Lung (tissue), 12 donors: ENCODE data around the gene BMI1. TPM values are rescaled to one million over a fixed set of nuclear protein-coding genes. Genes with fewer than 3 reads are reported as not detected.
A peak's percentile ranks its signal among the peaks of the same experiment; 100 is the strongest.

ENCODE experiments used
- ATAC-seq: fragments of 200-7000 bp; cut with Tn5 transposase; one replicate; pipeline ENCODE4 v1.9.1; 2020; ENCODE audit warnings: moderate number of reproducible peaks; ENCODE audit not compliant: insufficient read depth, low FRiP score
- DNase-seq, 3 donors: peaks; one replicate each; pipeline ENCODE4 v3.0.0-alpha.2; 2013 to 2017
- H3K27ac ChIP-seq, 2 donors: one replicate each; pipeline ENCODE4 v1.5.1; 2013; ENCODE audit warnings: mild to moderate bottlenecking in 2 of 2, moderate library complexity in 2 of 2, control low read depth in 1 of 2, inconsistent platforms in 1 of 2, low read depth in 1 of 2, low read length in 1 of 2
- H3K27me3 ChIP-seq, 3 donors: one replicate each; pipeline ENCODE4 v1.5.1; 2013; ENCODE audit warnings: low read length in 2 of 3; ENCODE audit not compliant: control insufficient read depth in 3 of 3, insufficient read depth in 3 of 3
- H3K36me3 ChIP-seq, 4 donors: one replicate each; pipeline ENCODE4 v1.5.1; 2013; ENCODE audit warnings: low read length in 4 of 4, mild to moderate bottlenecking in 1 of 4, moderate library complexity in 1 of 4; ENCODE audit not compliant: control insufficient read depth in 4 of 4, insufficient read depth in 4 of 4
- H3K4me1 ChIP-seq, 5 donors: one replicate each; pipeline ENCODE4 v1.5.1; 2013; ENCODE audit warnings: low read length in 5 of 5, mild to moderate bottlenecking in 2 of 5, moderate library complexity in 1 of 5; ENCODE audit not compliant: control insufficient read depth in 5 of 5, insufficient read depth in 5 of 5
- H3K4me3 ChIP-seq: one replicate; pipeline ENCODE4 v1.5.1; 2013; ENCODE audit warnings: mild to moderate bottlenecking, control low read depth, moderate library complexity
- H3K9ac ChIP-seq, 2 donors: one replicate each; pipeline ENCODE4 v1.5.1; 2013; ENCODE audit warnings: low read length in 2 of 2, control low read depth in 1 of 2; ENCODE audit not compliant: insufficient read depth in 1 of 2
- H3K9me3 ChIP-seq, 4 donors: one replicate each; pipeline ENCODE4 v1.5.1; 2013; ENCODE audit warnings: low read length in 3 of 4, mild to moderate bottlenecking in 1 of 4, moderate library complexity in 1 of 4; ENCODE audit not compliant: control insufficient read depth in 4 of 4, insufficient read depth in 3 of 4
- CTCF ChIP-seq: IDR thresholded peaks from 2 replicates; pipeline ENCODE4 v1.5.1; 2012; ENCODE audit warnings: mild to moderate bottlenecking; ENCODE audit errors: control extremely low read depth, extremely low read depth
- WGBS, 2 donors: extraction: QIAGEN DNeasy Blood & Tissue Kit; methylation state at CpG; one replicate each; pipeline ENCODE4 v1.1.7; 2013; 5-methylcytosine and 5-hydroxymethylcytosine counted together
- polyA plus RNA-seq, 2 donors: library from polyadenylated mRNA; stranded (reverse); fragments of 200-250 nt; gene quantifications; one replicate each; pipeline ENCODE4 v1.2.1, GENCODE V29; 2013
- total RNA-seq, 2 donors: library from RNA; depleted of rRNA in 1 of 2; stranded (reverse); fragments of >200 nt in 1 of 2; gene quantifications; one replicate each; pipeline ENCODE4 v1.2.1, GENCODE V29; 2014 to 2021
- donor health status: control.
- donor health status: control.
- donor health status: Bipolar disorder and iron deficiency.
- donor health status: healthy.
- donor health status: DM: yes; HTN: yes; CAD: no.

BMI1 gene
- total and polyA plus RNA-seq, 4 donors: 21.9 to 81.1 (median 31.6) TPM

GRCh38 chr10:22319980-22320558, 830 bp upstream of the BMI1 start:
- DNase-seq: peak; percentile 26 to 71 (median 49)
- H3K4me3 ChIP-seq: peak overlapping the region; percentile 39
- H3K36me3 ChIP-seq: no peaks in the 10 kb centered on the region
- WGBS, 2 donors: 5 to 8% methylated on average over 27 to 30 of the region's 30 CpGs
- H3K27me3 ChIP-seq: peaks cover 0 to 37% (median 33%) of the 10 kb centered on the region in 3 donors
- peak overlapping the region in 1 of 2 donors; percentile 14 for H3K9ac ChIP-seq
- TF ChIP-seq CTCF: no peak
- H3K4me1 ChIP-seq: peaks cover 0 to 42% (median 11%) of the 10 kb centered on the region in 5 donors
- H3K9me3 ChIP-seq: no peaks in the 10 kb centered on the region
- peak overlapping the region; percentile 80 to 91 for H3K27ac ChIP-seq
- no peak for ATAC-seq

- peak overlapping the region in 1 of 2 donors; percentile 32 for H3K9ac ChIP-seq
- H3K4me1 ChIP-seq: peaks cover 0 to 47% (median 14%) of the 10 kb centered on the region in 5 donors
- ATAC-seq: peak; percentile 43
- peak overlapping the region; percentile 88 to 89 for H3K27ac ChIP-seq
- peak overlapping the region; percentile 73 for H3K4me3 ChIP-seq
- no peaks in the 10 kb centered on the region for H3K36me3 ChIP-seq
- no peak for TF ChIP-seq CTCF
- no peaks in the 10 kb centered on the region for H3K9me3 ChIP-seq
- DNase-seq: peak; percentile 78 to 79 (median 78)
- peaks cover 0 to 37% (median 33%) of the 10 kb centered on the region in 3 donors for H3K27me3 ChIP-seq
- 1% methylated on average over 47 to 114 of the region's 114 CpGs for WGBS, 2 donors
Measured at GRCh38 chr10:22321156-22321923, 441 bp downstream of the BMI1 start.

- peak overlapping the region in 1 of 2 donors; percentile 3 for H3K9ac ChIP-seq
- no peak for TF ChIP-seq CTCF
- peaks cover 0 to 37% (median 33%) of the 10 kb centered on the region in 3 donors for H3K27me3 ChIP-seq
- 2% methylated on average over 34 to 57 of the region's 57 CpGs for WGBS, 2 donors
- H3K36me3 ChIP-seq: no peaks in the 10 kb centered on the region
- H3K4me1 ChIP-seq: peaks cover 0 to 43% (median 12%) of the 10 kb centered on the region in 5 donors
- peak overlapping the region; percentile 86 for H3K4me3 ChIP-seq
- ATAC-seq: no peak
- DNase-seq: peak; percentile 37 to 54 (median 41)
- no peak overlapping the region for H3K27ac ChIP-seq
- H3K9me3 ChIP-seq: no peaks in the 10 kb centered on the region
Measured at GRCh38 chr10:22321924-22322640, 1.2 kb downstream of the BMI1 start.
